ENCODE data around the gene PPP2R5C.

DNA sequence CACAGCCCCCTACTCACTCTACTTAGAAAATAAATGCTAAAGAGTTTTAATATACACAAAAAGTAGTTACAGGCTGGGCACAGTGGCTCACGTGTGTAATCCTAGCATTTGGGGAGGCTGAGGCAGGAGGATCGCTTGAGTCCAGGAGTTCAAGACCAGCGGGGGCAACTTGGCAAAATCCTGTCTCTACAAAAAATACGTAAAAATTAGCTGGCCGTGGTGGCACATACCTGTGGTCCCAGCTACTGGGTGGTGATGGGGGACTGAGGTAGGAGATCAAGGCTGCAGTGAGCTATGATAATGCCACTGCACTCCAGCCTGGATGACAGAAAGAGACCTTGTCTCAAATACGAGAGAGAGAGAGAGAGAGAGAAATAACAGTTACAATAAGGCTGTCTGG lies 193.0 kb downstream of the PPP2R5C start:
- TF ChIP-seq CTCF (conservative IDR thresholded peaks at IDR 0.05; ENCODE audit: low read depth, low read length) (no peak), EZH2 (IDR thresholded peaks at IDR 0.05; ENCODE audit: low read length, unreplicated experiment) (no peak)
